Mesangial cell (primary cell): ENCODE measurements around the gene NAPEPLD. TPM values are rescaled to one million over a fixed set of nuclear protein-coding genes. Genes with fewer than 3 reads are reported as not detected.

Experiments used
- total RNA-seq: library from RNA; depleted of rRNA; stranded (reverse); fragments of >200 nt; gene quantifications from 2 replicates; pipeline ENCODE4 v1.2.3, GENCODE V29; 2015

Gene NAPEPLD
- 1.5 and 2.9 TPM in 2 replicates for total RNA-seq

DNA sequence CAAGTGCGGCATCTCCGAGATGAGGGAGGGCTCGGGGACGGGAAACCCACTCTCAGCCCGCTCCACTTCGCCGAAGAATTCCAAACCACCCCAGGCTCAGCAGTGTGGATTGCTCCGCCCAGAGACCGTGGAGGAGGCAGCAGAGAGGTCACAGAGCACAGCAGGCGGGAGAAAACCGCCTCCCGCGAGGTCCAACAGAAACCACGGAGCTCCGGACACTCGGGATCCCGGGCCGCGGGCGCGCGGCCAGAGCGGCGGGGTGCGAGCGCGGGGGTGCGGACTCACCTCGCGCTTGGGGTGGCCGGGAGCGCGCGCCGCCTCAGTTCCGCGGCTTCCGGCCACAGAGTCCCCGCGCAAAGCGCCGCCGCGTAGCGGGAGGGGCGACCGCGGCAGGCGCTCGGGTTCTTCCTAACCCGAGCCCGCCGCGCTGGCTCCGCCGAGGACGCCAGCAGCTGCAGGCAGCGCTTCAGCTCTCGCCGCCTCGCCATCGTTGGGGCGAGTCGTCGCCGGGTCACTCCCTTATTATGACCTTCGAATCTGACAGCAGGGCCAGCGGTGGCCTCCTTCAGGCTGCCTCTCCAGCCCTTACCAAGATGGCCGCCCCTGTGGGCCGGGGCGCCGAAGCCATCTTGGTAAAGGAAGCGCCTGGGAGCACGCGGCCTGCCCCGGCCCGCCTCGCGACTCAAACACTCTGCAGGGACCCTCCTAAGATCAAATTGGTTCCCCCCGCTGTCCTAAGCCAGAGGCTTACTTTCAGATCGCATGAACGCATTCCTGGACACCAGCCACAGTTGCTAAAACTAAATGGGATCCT lies at the start of gene NAPEPLD:
TSS of gene NAPEPLD (minus strand) at position 106 of the 814 bp plus-strand sequence. CDS start 20,323 bp downstream, outside the sequence.

DNA sequence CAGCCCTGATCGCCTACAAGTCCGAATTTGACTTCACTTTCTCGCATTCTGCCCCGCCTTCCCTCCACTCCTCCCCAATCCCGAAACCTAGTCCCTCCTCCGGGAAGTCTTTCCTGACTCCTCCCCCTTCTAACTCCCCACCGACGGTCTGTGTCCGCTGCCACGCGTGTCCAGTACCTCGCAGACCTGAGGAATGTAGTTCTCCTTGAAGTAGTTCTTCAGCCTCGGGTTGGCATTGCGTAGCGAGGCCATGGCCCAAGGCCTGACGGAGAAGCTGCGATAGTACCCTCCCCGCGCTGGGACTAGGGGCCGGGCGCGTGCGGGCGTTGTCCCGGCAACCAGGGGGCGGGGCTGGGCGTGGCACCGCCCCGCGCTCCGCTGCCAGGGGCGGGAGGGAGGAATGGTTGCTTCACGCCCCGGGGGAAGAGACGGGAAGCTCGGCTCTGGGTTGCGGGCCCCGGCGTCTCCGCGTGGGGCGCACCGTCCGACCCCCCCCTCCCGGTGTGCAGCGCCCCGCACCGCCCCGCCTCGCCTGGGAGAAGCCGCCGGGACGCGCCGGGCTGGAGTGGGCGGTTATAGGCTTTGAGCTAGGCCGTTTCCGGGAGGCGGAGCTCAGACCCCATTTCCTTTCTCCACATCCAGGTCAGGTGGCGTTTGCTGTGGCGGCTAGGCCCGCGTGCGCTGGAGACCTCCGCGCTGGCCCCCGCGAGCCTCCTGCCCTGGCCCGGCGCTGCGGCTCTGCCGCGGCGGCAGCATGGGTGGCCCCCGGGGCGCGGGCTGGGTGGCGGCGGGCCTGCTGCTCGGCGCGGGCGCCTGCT lies 74.2 kb downstream of the NAPEPLD start, which contains the start of the genes ARMC10 and FBXL13:
TSS of gene ARMC10 (plus strand) at position 622 of the 818 bp plus-strand sequence. CDS start at position 755, 133 bp downstream.
TSS of gene FBXL13 (minus strand) at position 278 of the 818 bp plus-strand sequence.

Other genes with a start within 250 kb of the NAPEPLD start
- gene LRRC17, start 236.1 kb downstream of the NAPEPLD start, total RNA-seq, result 23.5 and 71.7 TPM in 2 replicates
- 0.49 and 1.1 TPM in 2 replicates for gene FBXL13, start 74.3 kb downstream of the NAPEPLD start, total RNA-seq
- gene ARMC10, start 74.0 kb downstream of the NAPEPLD start, total RNA-seq, result 37.8 and 41.5 TPM in 2 replicates
- 32.1 and 44.2 TPM in 2 replicates for gene PMPCB, start 148.3 kb upstream of the NAPEPLD start, total RNA-seq
- 6.5 and 9.3 TPM in 2 replicates for gene DNAJC2, start 195.7 kb upstream of the NAPEPLD start, total RNA-seq
- 70.1 and 112 TPM in 2 replicates for gene PSMC2, start 198.5 kb upstream of the NAPEPLD start, total RNA-seq